ENCODE data around the gene PRKCA. TPM values are rescaled to one million over a fixed set of nuclear protein-coding genes. Genes with fewer than 3 reads are reported as not detected.

PRKCA gene
- total and polyA plus RNA-seq, 2 of the 13 experiments (the other 11 are each of a cell fraction or from before 2014, with no cell fraction given) = 18.5 to 21.5 TPM

GRCh38 chr17:66459811-66460270, 157.4 kb downstream of the PRKCA start:
- Histone ChIP-seq H3K9me3 (ENCODE audit: low read length) (peaks cover 9% of the 10 kb centered on the region; the same call in 1 of the 2 replicates), H2AFZ (ENCODE audit: low read length) (peak overlapping the region; percentile 60), H3K9ac (ENCODE audit: insufficient read depth, low read depth, low read length) (peak overlapping the region; percentile 67), H3K27ac (ENCODE audit: extremely low read length, insufficient read depth, low read length) (peak overlapping the region; percentile 89), H3K36me3 (replicated peaks in 1 of 2; ENCODE audit: control insufficient read depth in 1 of 2, insufficient read depth in 2 of 2, low read length in 2 of 2) (no peaks in the 10 kb centered on the region), H4K20me1 (ENCODE audit: insufficient read depth, low read length) (no peaks in the 10 kb centered on the region), H3K4me1 (ENCODE audit: insufficient read depth, low read length) (peaks cover 50% of the 10 kb centered on the region), H3K27me3 (ENCODE audit: control insufficient read depth in 1 of 2, insufficient read depth in 2 of 2, low read length in 2 of 2) (no peaks in the 10 kb centered on the region), H3K4me2 (ENCODE audit: low read depth, low read length) (peak overlapping the region; percentile 69), H3K79me2 (ENCODE audit: insufficient read depth, low read length) (peaks cover 6% of the 10 kb centered on the region), H3K4me3 (replicated peaks in 1 of 3; ENCODE audit: insufficient read depth in 1 of 3, low read depth in 2 of 3, low read length in 3 of 3) (peak overlapping the region; percentile 19 to 27 (median 27); a peak in 3 of 6 replicates)
- BruUV-seq (replicated peaks) = no TSS peak
- ATAC-seq = peak; percentile 94
- in situ Hi-C loops (cut with HindIII; ENCODE audit: extremely low pct_ligation_motif_present, low pct_unique_long_range_greater_than_20kb) = no loop called here
- peak; percentile 88 for FAIRE-seq
- intact Hi-C loops (cut with micrococcal nuclease; ENCODE audit: unreplicated experiment) = loop anchor here (10.0 kb wide), 2 partner anchors 85 to 115 kb away; no protein-coding TSS in a partner anchor
- ChIA-PET POLR2A (interaction anchor here (0.6 to 2.6 kb wide), 10 partner anchors 9 to 250 kb away, joined by 3 to 13 read pairs (median 5); partner anchors contain the start of gene APOH), CTCF (ENCODE audit: low intra/inter-chr PET ratio, low total read pairs) (no interaction called here)
- WGBS (ENCODE audit: low lambda C conversion rate) = 5% methylated on average over 7 of the region's 7 CpGs
- peak; percentile 95 for DNase-seq (ENCODE audit: low spot score)
- TF ChIP-seq, protein P1, sequence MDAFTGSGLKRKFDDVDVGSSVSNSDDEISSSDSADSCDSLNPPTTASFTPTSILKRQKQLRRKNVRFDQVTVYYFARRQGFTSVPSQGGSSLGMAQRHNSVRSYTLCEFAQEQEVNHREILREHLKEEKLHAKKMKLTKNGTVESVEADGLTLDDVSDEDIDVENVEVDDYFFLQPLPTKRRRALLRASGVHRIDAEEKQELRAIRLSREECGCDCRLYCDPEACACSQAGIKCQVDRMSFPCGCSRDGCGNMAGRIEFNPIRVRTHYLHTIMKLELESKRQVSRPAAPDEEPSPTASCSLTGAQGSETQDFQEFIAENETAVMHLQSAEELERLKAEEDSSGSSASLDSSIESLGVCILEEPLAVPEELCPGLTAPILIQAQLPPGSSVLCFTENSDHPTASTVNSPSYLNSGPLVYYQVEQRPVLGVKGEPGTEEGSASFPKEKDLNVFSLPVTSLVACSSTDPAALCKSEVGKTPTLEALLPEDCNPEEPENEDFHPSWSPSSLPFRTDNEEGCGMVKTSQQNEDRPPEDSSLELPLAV (CRISPR knock-in tag; conservative IDR thresholded peaks at IDR 0.05; ENCODE audit: low read depth) = no peak
- TF ChIP-seq DR1 (CRISPR knock-in tag; IDR thresholded peaks at IDR 0.05) (peak; percentile 39; the same call in 1 of the 2 replicates), ZNF136 (CRISPR knock-in tag; IDR thresholded peaks at IDR 0.05; ENCODE audit: low read depth) (0 out of 2 replicates have a peak, but pooled peaks have one; percentile 70), NFE2L2 (IDR thresholded peaks at IDR 0.05; ENCODE audit: low read length) (0 out of 2 replicates have a peak, but pooled peaks have one; percentile 20), PCBP1 (IDR thresholded peaks at IDR 0.05; ENCODE audit: borderline replicate concordance, low read depth, low read length) (no peak), PITX1 (CRISPR knock-in tag; IDR thresholded peaks at IDR 0.05) (peak; percentile 83), PRDM4 (CRISPR knock-in tag; IDR thresholded peaks at IDR 0.05; ENCODE audit: borderline replicate concordance) (no peak), PPARG (CRISPR knock-in tag; conservative IDR thresholded peaks at IDR 0.05) (peak; percentile 41; the same call in 1 of the 2 replicates), KDM2A (CRISPR knock-in tag; IDR thresholded peaks at IDR 0.05; ENCODE audit: borderline replicate concordance, low read depth) (peak; percentile 51; the same call in 1 of the 2 replicates), EHMT2 (IDR thresholded peaks at IDR 0.05; ENCODE audit: borderline replicate concordance, low read depth, low read length) (peak; percentile 77; the same call in 1 of the 2 replicates)
- TF ChIP-seq, protein P2, sequence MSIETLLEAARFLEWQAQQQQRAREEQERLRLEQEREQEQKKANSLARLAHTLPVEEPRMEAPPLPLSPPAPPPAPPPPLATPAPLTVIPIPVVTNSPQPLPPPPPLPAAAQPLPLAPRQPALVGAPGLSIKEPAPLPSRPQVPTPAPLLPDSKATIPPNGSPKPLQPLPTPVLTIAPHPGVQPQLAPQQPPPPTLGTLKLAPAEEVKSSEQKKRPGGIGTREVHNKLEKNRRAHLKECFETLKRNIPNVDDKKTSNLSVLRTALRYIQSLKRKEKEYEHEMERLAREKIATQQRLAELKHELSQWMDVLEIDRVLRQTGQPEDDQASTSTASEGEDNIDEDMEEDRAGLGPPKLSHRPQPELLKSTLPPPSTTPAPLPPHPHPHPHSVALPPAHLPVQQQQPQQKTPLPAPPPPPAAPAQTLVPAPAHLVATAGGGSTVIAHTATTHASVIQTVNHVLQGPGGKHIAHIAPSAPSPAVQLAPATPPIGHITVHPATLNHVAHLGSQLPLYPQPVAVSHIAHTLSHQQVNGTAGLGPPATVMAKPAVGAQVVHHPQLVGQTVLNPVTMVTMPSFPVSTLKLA (IDR thresholded peaks at IDR 0.05) = peak; percentile 66
- TF ChIP-seq, protein P3, sequence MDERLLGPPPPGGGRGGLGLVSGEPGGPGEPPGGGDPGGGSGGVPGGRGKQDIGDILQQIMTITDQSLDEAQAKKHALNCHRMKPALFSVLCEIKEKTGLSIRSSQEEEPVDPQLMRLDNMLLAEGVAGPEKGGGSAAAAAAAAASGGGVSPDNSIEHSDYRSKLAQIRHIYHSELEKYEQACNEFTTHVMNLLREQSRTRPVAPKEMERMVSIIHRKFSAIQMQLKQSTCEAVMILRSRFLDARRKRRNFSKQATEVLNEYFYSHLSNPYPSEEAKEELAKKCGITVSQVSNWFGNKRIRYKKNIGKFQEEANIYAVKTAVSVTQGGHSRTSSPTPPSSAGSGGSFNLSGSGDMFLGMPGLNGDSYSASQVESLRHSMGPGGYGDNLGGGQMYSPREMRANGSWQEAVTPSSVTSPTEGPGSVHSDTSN (CRISPR knock-in tag; IDR thresholded peaks at IDR 0.05) = no peak
- TF ChIP-seq, protein P4, sequence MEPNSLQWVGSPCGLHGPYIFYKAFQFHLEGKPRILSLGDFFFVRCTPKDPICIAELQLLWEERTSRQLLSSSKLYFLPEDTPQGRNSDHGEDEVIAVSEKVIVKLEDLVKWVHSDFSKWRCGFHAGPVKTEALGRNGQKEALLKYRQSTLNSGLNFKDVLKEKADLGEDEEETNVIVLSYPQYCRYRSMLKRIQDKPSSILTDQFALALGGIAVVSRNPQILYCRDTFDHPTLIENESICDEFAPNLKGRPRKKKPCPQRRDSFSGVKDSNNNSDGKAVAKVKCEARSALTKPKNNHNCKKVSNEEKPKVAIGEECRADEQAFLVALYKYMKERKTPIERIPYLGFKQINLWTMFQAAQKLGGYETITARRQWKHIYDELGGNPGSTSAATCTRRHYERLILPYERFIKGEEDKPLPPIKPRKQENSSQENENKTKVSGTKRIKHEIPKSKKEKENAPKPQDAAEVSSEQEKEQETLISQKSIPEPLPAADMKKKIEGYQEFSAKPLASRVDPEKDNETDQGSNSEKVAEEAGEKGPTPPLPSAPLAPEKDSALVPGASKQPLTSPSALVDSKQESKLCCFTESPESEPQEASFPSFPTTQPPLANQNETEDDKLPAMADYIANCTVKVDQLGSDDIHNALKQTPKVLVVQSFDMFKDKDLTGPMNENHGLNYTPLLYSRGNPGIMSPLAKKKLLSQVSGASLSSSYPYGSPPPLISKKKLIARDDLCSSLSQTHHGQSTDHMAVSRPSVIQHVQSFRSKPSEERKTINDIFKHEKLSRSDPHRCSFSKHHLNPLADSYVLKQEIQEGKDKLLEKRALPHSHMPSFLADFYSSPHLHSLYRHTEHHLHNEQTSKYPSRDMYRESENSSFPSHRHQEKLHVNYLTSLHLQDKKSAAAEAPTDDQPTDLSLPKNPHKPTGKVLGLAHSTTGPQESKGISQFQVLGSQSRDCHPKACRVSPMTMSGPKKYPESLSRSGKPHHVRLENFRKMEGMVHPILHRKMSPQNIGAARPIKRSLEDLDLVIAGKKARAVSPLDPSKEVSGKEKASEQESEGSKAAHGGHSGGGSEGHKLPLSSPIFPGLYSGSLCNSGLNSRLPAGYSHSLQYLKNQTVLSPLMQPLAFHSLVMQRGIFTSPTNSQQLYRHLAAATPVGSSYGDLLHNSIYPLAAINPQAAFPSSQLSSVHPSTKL (CRISPR knock-in tag; IDR thresholded peaks at IDR 0.05) = peak; percentile 96

Data from HepG2 (cell line).